COR-L47 (cell line): ENCODE results near the gene DVL3.
"Not testable (repeated sequence)": the region's sequence is repeated elsewhere in the genome, so short reads cannot be mapped to it uniquely, and the experiment has no call there.

Experiments
- DNase-seq: peaks from one replicate; lab custom pipeline; 2025; lab: John Stamatoyannopoulos, UW

The DVL3 gene

GRCh38 chr3:184154885-184155643, at the start of gene DVL3:
TSS of gene DVL3 (plus strand) at chr3:184155377. CDS start at chr3:184155636, 259 bp downstream.
- peak; percentile 76 for DNase-seq

DNA sequence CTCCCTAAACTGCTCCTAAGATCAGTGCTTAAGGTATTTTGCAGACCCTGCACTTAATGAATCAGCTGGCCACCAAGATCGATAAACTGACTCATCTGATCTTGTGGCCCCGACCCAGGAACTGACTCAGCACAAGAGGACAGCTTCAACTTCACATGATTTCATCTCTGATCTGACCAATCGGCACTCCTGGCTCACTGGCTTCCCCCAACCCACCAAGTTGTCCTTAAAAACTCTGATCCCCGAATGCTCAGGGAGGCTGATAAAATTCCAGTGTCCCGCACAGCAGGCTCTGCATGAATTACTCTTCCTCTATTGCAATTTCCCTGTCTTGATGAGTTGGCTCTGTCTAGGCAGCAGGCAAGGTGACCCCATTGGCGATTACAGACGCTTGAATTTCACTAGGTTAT, 44.9 kb upstream of the DVL3 start:
- DNase-seq: no peak

GRCh38 chr3:184116017-184116416, 39.2 kb upstream of the DVL3 start:
- no peak for DNase-seq

GRCh38 chr3:184117636-184118035, 37.5 kb upstream of the DVL3 start:
- DNase-seq: peak; percentile 16

GRCh38 chr3:184121031-184121430, 34.1 kb upstream of the DVL3 start:
- not testable (repeated sequence) for DNase-seq

DNA sequence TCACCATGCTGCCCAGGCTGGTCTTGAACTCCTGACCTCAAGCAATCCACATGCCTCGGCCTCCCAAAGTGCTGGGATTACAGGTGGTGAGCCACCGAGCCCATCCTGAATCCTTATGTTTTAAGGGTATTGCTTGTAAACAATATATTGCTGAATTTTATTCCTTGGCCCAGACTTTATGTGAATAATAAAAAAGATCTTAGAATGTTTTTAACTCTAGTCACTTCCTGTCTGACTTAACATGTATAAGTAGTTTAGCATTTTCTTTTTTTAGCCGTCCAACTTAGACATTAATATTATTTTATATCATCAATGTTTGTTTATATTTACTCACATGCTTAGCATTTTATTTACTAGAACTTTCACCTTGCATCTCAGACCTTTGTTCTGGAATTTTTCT, 29.2 kb upstream of the DVL3 start:
- no peak for DNase-seq

DNA sequence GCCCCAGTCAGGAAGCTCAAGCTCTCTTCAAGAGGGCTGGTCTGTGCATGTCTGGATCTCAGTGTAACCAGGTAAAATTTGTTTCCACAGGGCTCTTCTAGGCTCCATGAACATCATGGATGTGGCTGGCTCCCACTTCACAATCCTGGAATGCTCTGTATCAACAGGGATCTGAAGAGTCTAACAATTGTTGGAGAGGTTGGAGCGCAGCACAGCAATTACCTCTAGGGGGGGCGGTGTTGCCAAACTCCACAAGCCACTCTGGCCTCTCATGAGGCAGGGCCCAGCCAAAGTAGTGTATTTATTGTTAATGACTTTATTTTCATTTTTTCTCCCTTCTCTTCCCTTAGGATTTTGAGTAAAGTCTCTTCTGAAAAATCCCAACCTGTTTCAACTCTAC, 26.2 kb upstream of the DVL3 start:
- DNase-seq: peak; percentile 29

GRCh38 chr3:184132945-184133344, 22.2 kb upstream of the DVL3 start:
- no peak for DNase-seq

DNA sequence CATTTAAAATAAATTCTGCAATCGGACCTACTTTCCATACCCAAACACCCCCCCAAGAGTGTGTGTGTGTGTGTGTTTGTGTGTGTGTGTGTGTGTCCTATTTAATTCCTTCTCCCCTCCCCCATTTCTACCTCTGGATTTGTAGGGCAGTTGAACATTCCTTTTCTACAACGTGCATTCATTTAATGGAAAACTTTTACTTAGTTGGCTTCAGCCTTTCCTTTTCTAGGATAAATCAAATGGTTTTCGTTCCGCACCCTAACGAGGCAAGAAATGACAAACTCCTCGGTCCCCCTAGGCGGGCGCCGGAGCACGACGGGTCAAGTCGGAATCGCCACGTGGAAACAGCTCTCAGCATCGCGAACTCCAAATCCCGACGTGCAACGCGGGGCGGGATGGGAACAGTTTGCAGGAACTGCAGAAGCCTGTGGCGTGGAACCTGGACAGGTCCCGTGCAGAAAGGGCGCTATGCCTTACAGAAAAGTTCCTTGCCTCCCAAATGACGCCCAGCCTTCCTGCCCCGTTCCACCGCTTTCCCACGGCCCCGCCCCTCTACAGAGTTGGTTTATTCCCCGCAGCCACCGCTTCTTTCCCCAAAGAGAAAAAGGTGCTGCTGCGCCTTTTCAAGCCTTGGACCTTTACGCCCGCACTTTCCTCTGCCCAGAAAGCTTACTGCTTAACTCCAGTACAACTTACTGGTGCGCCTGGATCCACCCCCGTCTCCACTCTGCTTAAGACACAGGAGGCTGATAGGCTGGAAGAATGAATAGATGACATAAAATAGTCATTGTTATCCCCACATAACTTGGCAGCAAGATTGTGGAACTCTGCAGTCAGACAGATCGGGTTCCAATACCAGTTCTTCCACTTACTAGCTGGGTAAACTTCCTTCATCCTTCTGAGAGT, 21.1 kb upstream of the DVL3 start:
- peak; percentile 87 for DNase-seq

GRCh38 chr3:184134746-184135148, 20.4 kb upstream of the DVL3 start:
- DNase-seq: no peak

GRCh38 chr3:184135149-184135910, 19.8 kb upstream of the DVL3 start, which contains the start of gene EIF2B5:
TSS of gene EIF2B5 (plus strand) at chr3:184135358. CDS start at chr3:184135386, 28 bp downstream.
- DNase-seq: peak; percentile 97

DNA sequence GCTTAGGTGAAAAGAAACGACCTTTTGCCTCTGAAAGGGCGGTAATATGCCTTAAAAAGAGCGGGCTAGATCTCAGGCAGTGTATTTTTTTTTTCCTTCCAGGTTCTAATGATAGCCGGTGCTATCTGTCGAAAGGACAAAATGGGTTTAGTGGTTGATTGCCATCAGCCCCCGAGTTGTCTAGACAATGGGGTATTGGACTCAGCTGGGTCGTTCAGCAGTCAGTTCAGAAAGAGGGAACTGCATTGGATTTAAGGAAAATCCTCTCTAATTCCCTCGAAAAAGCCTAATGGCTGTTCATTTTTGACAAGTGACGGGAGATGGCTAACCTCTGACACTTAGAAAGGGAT, 19.3 kb upstream of the DVL3 start:
- DNase-seq: no peak

DNA sequence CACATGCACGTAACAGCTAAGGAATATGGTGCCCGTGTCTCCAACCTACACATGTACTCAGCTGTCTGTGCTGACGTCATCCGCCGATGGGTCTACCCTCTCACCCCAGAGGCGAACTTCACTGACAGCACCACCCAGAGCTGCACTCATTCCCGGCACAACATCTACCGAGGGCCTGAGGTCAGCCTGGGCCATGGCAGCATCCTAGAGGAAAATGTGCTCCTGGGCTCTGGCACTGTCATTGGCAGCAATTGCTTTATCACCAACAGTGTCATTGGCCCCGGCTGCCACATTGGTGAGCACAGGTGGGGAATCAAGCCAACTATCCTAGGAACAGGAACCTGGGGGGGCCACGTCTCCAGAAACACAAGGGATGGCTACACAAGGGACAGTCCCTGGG, 14.7 kb upstream of the DVL3 start:
- no peak for DNase-seq

DNA sequence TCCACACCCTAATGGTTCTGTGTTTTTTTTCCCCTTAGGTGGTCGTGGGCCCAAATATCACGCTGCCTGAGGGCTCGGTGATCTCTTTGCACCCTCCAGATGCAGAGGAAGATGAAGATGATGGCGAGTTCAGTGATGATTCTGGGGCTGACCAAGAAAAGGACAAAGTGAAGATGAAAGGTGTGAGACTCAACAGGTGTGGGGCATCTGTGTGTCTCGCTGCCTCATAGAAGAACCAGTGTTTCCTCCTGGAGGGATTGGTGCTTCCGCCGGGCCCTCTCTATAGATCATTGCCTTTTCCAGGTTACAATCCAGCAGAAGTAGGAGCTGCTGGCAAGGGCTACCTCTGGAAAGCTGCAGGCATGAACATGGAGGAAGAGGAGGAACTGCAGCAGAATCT, 13.0 kb upstream of the DVL3 start:
- DNase-seq: no peak

DNA sequence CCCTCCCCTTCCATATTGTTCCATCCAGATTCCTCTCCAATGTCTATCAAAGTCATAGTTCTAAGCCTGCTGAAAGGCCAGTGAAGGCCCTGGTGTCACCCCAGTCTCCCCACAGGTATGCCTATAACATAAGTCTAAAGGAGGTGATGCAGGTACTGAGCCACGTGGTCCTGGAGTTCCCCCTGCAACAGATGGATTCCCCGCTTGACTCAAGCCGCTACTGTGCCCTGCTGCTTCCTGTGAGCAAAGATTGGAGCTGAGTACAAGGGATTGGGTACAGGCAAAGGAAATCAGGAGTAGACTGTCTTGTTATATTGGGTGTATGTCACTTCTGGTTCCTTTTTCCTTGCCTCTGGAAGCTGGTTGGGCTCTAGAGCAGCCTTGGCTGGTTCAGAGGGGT, 11.8 kb upstream of the DVL3 start:
- no peak for DNase-seq

- no peak for DNase-seq
Observed at GRCh38 chr3:184144505-184144904, 10.7 kb upstream of the DVL3 start.

- peak; percentile 65 for DNase-seq
Observed at GRCh38 chr3:184145111-184145524, 10.1 kb upstream of the DVL3 start.

- DNase-seq: no peak
Observed at GRCh38 chr3:184145751-184146270, 9.4 kb upstream of the DVL3 start.

DNA sequence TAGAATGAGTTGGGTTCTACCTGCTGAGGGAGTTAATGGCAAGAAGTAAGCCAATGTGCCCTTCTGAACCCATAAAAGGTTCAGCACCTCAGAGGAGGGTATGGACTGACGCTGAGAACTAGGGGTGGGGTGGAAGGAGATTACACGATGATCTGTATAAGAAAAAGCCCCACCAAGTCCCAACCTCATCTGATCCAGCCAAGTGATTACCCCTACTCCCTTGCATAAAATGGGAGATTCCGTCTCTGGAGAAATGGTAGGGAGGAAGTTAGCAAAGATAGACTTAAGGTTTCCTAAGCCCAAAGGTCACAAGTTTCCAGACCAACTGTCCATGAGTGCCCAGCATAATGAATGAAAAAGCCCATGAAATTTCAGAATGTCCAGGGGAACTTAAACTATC, 7.1 kb upstream of the DVL3 start:
- no peak for DNase-seq

- no peak for DNase-seq
Observed at GRCh38 chr3:184149123-184149522, 6.1 kb upstream of the DVL3 start.

- DNase-seq: not testable (repeated sequence)
Observed at GRCh38 chr3:184149770-184150169, 5.4 kb upstream of the DVL3 start.
